GM18868 (cell line): ENCODE data around the gene GRM5.

Source experiments
- ATAC-seq: cut with Tn5 transposase; IDR thresholded peaks from one replicate; pipeline ENCODE4 v1.9.1; 2021; ENCODE audit warnings: mild to moderate bottlenecking, moderate library complexity; ENCODE audit not compliant: unreplicated experiment

The GRM5 gene

DNA sequence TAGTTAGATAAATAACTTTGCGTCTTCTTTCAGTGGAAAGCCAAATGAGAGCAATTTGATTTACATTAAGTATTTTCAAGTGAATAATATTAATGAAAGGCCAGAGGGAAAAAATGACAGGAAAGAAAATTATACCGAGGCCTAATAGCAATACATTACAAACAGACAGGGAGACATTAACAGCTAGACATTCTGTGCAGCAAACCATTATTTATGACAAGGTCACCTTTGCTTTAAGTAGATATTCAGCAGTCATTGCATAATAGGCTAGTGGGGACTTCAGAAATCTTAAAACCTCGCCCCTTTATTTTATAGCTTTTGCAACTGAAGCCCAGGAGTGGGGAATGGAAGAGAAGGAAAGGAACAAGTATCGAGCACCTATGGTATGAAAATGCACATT is 321.6 kb downstream of the GRM5 start:
- ATAC-seq: no peak

GRCh38 chr11:88739524-88739923 is 326.3 kb downstream of the GRM5 start:
- ATAC-seq: no peak

GRCh38 chr11:88709567-88709966 is 356.2 kb downstream of the GRM5 start:
- ATAC-seq: no peak

- no peak for ATAC-seq
Measured at GRCh38 chr11:88704485-88704884, 361.3 kb downstream of the GRM5 start.

DNA sequence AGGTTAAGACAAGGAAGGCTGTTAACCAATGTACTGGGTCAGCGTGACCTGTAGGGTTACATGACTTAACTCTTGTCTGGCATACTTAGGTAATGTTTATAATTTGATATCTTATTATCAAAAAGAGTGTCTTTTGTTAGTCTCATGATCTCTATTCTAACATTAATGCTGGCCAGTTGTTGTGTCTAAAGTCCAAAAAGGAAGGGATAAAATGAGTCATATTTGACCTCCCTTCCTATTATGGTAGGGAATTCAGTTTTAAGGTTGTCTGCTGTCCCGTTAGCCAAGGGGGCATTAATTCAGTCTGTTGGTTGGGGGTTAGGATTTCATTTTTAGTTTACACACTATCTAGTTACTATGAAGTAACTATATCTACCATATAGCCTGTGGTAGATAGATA is 364.0 kb downstream of the GRM5 start:
- no peak for ATAC-seq

DNA sequence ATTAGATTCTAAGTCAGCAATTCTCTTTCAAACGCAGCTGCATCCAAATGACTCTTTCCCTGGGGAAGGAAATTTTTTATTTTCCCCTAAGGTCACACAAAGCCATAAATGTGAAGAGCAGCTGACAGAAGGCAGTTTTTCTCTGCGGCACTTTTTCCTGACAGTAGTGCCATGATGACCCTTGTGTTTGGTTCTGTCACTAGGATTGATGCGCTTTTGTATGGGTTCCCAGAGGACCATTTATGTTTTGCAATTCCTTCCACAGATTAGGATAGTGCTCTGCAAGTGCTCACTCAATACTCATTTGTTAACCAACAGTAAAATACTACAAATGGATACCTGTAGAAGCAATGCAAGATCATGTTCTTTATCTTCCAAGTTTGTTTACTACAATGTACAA is 368.6 kb downstream of the GRM5 start:
- no peak for ATAC-seq

GRCh38 chr11:88695689-88696414 is 369.9 kb downstream of the GRM5 start:
- no peak for ATAC-seq

GRCh38 chr11:88692306-88693086 is 373.3 kb downstream of the GRM5 start:
- no peak for ATAC-seq

- ATAC-seq: no peak
Measured at GRCh38 chr11:88689548-88690240, 376.1 kb downstream of the GRM5 start.

GRCh38 chr11:88683024-88683423 is 382.8 kb downstream of the GRM5 start:
- no peak for ATAC-seq

GRCh38 chr11:88680806-88681205 is 385.0 kb downstream of the GRM5 start:
- peak; percentile 77 for ATAC-seq

DNA sequence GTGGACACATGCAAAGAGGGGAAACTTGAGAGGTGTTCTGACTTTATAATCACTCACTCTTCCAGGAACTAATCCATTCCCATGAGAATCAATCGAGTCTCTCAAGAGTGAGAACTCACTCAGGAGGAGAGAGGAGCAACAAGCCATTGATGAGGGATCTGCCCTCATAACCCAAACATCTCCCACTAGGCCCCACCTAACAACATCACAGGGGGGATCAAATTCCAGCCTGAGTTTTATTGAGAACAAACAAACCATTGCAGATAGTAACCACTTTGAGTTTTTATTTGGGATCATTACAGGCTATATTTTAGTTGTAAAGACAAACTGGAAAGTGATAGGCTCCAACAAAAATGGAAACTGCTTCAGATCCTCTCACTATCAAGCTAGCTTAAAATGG is 399.4 kb downstream of the GRM5 start:
- ATAC-seq: no peak

DNA sequence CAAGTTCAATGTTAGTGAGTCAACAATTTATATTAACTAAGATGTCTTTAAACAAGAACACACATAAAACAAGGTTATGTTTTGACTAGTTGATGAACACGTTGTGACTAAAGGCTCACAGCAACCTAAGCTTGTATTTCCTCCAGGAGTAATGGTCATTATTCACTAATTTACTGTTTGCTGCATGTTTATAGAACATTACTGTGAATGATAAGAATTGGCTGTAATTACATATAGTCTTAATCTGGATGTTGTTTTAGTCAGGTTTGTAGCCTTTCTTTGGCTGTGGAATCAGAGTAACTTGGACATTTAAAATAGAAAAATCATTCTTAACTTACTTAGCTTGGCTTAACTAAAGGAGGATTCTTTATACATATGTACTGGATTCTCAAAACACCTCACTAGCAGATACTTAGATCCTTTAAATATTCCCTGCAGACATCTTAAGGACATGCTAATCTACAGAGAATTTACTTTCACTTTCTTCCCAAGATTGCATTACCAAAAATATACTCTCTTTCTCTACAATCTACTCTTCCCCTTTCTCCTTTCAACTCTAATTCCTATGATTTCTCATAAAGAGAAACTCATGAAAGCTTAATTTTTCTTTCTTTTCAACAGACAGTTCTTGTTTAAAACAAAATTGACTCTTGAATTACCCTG is 408.6 kb downstream of the GRM5 start:
- no peak for ATAC-seq

GRCh38 chr11:88656283-88656682 is 409.5 kb downstream of the GRM5 start:
- no peak for ATAC-seq

DNA sequence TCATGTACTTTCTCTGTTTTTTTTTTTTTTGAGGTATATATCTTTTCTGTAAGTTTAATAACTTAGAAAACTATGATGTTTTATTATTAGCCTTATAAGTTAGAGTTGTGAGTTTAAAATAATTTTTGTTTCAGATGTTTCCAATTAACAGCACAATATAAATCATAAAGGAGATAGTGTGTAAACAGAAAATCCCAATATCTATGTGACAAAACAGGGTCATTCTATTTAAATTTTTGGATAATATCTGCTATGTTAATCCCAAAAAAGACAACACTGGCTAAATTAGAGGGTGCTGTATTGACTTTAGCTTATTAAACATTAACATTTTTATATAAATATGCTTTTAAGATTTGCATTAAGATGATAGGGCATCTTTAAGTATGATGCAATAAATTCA is 410.1 kb downstream of the GRM5 start:
- ATAC-seq: no peak

GRCh38 chr11:88655196-88655595 is 410.6 kb downstream of the GRM5 start:
- no peak for ATAC-seq

DNA sequence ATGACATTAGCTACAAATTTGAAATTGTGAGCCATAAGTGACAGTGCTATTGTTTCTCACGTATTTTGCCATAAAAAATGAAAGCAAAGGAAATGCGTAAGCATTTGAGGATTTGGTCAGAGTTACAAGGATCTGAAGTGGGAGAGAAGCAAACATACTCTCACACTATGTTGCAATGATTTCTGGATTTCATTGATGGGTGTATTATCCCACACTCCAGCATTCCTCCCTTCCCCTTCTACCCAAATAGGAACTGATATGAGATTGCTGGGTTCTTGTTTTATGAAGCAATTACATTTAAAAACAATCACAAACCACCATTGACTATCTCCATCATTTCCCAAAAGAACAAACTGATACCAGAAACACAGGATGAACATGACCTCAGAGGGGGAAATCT is 414.2 kb downstream of the GRM5 start:
- ATAC-seq: no peak

DNA sequence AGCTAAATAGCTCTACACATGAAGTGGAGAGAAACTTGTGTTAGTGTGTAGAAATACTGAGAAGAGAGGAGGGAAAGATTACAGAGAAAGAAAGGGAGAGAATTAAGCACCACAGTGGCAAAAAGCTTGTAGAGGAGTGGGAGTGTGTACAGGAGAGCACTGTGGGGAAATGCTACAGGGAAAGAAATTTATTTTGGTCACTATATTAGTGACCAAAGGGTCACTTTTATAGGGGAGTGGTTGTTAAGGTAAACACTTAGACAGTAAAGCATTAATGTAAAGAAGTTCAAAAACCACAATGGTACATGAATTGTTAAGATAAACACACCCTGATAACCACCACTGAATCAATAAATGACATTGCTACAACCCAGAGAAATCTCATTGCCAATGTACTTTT is 421.1 kb downstream of the GRM5 start:
- no peak for ATAC-seq

- ATAC-seq: no peak
Measured at GRCh38 chr11:88632163-88632562, 433.6 kb downstream of the GRM5 start.

- ATAC-seq: no peak
Measured at GRCh38 chr11:88631497-88631896, 434.3 kb downstream of the GRM5 start.

DNA sequence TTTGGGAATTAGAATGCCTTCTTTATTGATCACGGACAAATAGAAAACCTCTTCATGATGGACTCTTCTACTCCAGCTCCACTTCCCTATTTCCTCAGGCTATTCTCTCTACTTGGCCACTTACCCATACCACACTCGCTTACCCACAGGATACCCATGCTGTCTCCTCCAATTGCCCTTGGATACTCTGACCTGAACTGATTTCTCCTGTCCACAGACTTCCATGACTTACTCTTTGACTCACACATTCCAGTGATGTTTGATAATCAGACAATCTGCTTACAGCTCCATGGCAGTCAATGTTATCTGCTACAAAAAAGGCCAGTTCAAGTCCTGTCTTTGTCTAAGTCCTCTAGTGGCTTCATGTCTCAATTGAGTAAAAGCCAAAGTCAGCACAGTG is 436.3 kb downstream of the GRM5 start:
- ATAC-seq: no peak
